Measurements from ENCODE around the gene FAM135A.

- TF ChIP-seq MAX (IDR thresholded peaks at IDR 0.05): no peak
- no peak for TF ChIP-seq CBX2 (IDR thresholded peaks at IDR 0.05; ENCODE audit: borderline replicate concordance, low read depth)
- no peak for TF ChIP-seq USF2 (IDR thresholded peaks at IDR 0.05)
- TF ChIP-seq RAD21 (conservative IDR thresholded peaks at IDR 0.05 in 1 of 2, IDR thresholded peaks at IDR 0.05 in 1 of 2): no peak
- TF ChIP-seq CTCF (IDR thresholded peaks at IDR 0.05): no peak
- TF ChIP-seq HMGXB4 (CRISPR knock-in tag; IDR thresholded peaks at IDR 0.05; ENCODE audit: borderline replicate concordance): no peak
- TF ChIP-seq EP300 (IDR thresholded peaks at IDR 0.05): no peak
- no peak for TF ChIP-seq EHMT2 (IDR thresholded peaks at IDR 0.05; ENCODE audit: low read depth)
- TF ChIP-seq MYC (IDR thresholded peaks at IDR 0.05; ENCODE audit: borderline replicate concordance, low read length): no peak
- TF ChIP-seq CHD4 (IDR thresholded peaks at IDR 0.05; ENCODE audit: borderline replicate concordance): no peak
Measured at GRCh38 chr6:70531133-70531532, 117.8 kb downstream of the FAM135A start.
